HepG2 (cell line): ENCODE data around the gene ONECUT2. TPM values are rescaled to one million over a fixed set of nuclear protein-coding genes. Genes with fewer than 3 reads are reported as not detected.
A peak's percentile ranks its signal among the peaks of the same experiment; 100 is the strongest.

Experiments used
- AGO1 ChIP-seq: fragments of 200-400 bp; formaldehyde crosslinking; IDR thresholded peaks from 2 replicates; pipeline ENCODE4 v1.6.1; 2017; ENCODE audit warnings: mild to moderate bottlenecking, low read depth, low read length, moderate library complexity; ENCODE audit not compliant: poor library complexity, severe bottlenecking
- GATAD1 ChIP-seq: IDR thresholded peaks from 2 replicates; pipeline ENCODE4 v1.6.1; 2016; ENCODE audit warnings: missing genetic modification reagents, missing compliant biosample characterization
- KLF6 ChIP-seq: IDR thresholded peaks from 2 replicates; pipeline ENCODE4 v1.8.0; 2016; ENCODE audit warnings: missing biosample characterization, missing genetic modification reagents
- MLLT10 ChIP-seq: sonication (generic); formaldehyde crosslinking; IDR thresholded peaks from 2 replicates; pipeline ENCODE4 v1.4.0; 2020; ENCODE audit warnings: missing genetic modification reagents
- REPIN1 ChIP-seq: sonication (generic); formaldehyde crosslinking; IDR thresholded peaks from 2 replicates; pipeline ENCODE4 v1.8.0; 2022; ENCODE audit warnings: missing genetic modification reagents, low read depth, mild to moderate bottlenecking, borderline replicate concordance
- SKI ChIP-seq: fragments of 450-650 bp; IDR thresholded peaks from one replicate; pipeline ENCODE4 v1.6.1; 2018; ENCODE audit warnings: mild to moderate bottlenecking; ENCODE audit not compliant: partially characterized antibody
- TARDBP ChIP-seq: sonication (generic); formaldehyde crosslinking; IDR thresholded peaks from 2 replicates; pipeline ENCODE4 v1.8.0; 2022; ENCODE audit warnings: mild to moderate bottlenecking, missing genetic modification reagents
- TOPORS ChIP-seq: sonication (generic); formaldehyde crosslinking; IDR thresholded peaks from 2 replicates; pipeline ENCODE4 v1.8.0; 2023; ENCODE audit warnings: mild to moderate bottlenecking, missing genetic modification reagents
- ZMYM4 ChIP-seq: sonication (generic); formaldehyde crosslinking; IDR thresholded peaks from 2 replicates; pipeline ENCODE4 v1.8.1; 2023; ENCODE audit warnings: mild to moderate bottlenecking, missing genetic modification reagents
- ZNF3 ChIP-seq: IDR thresholded peaks from 2 replicates; pipeline ENCODE4 v1.7.0; 2017; ENCODE audit warnings: inconsistent platforms
- ZNF557 ChIP-seq: sonication (generic); formaldehyde crosslinking; IDR thresholded peaks from 2 replicates; pipeline ENCODE4 v1.4.0; 2020; ENCODE audit warnings: missing genetic modification reagents
- polyA plus RNA-seq, 8 experiments: library from polyadenylated mRNA; depleted of rRNA in 3 of 8; stranded (reverse) in 7 of 8; unstranded in 1 of 8; fragments of >200 nt; fragmentation: Illumina TruSeq in 4 of 8; extraction: Trizol in 4 of 8; gene quantifications; 2 replicates each; pipeline versions ENCODE4 v1.2.1 to v1.2.3, GENCODE V29; 2011 to 2016; ENCODE audit warnings: low read depth in 4 of 8, missing spikeins in 1 of 8, mixed read lengths in 1 of 8; ENCODE audit not compliant: insufficient read depth in 1 of 8
- total RNA-seq, 5 experiments: library from RNA; depleted of rRNA; stranded (reverse); fragments of >200 nt; fragmentation: Illumina TruSeq; extraction: Trizol; gene quantifications; 2 replicates each; pipeline ENCODE4 v1.2.3, GENCODE V29; 2016; ENCODE audit warnings: low read depth in 1 of 5
- TF ChIP-seq, protein P1 (sequence below): sonication (generic); formaldehyde crosslinking; IDR thresholded peaks from 2 replicates; pipeline ENCODE4 v1.4.0; 2020; ENCODE audit warnings: missing genetic modification reagents
- TF ChIP-seq, protein P2 (sequence below): sonication (generic); formaldehyde crosslinking; IDR thresholded peaks from one replicate; pipeline ENCODE4 v1.5.1; 2020; ENCODE audit warnings: mild to moderate bottlenecking, missing genetic modification reagents; ENCODE audit errors: not compliant biosample characterization
- TF ChIP-seq, protein P3 (sequence below): sonication (generic); formaldehyde crosslinking; IDR thresholded peaks from 2 replicates; pipeline ENCODE4 v1.8.0; 2022; ENCODE audit warnings: missing genetic modification reagents, mild to moderate bottlenecking, borderline replicate concordance

Gene ONECUT2
- total and polyA plus RNA-seq, 2 of the 13 experiments (the other 11 are each of a cell fraction or from before 2014, with no cell fraction given) = 3.0 to 3.2 TPM

DNA sequence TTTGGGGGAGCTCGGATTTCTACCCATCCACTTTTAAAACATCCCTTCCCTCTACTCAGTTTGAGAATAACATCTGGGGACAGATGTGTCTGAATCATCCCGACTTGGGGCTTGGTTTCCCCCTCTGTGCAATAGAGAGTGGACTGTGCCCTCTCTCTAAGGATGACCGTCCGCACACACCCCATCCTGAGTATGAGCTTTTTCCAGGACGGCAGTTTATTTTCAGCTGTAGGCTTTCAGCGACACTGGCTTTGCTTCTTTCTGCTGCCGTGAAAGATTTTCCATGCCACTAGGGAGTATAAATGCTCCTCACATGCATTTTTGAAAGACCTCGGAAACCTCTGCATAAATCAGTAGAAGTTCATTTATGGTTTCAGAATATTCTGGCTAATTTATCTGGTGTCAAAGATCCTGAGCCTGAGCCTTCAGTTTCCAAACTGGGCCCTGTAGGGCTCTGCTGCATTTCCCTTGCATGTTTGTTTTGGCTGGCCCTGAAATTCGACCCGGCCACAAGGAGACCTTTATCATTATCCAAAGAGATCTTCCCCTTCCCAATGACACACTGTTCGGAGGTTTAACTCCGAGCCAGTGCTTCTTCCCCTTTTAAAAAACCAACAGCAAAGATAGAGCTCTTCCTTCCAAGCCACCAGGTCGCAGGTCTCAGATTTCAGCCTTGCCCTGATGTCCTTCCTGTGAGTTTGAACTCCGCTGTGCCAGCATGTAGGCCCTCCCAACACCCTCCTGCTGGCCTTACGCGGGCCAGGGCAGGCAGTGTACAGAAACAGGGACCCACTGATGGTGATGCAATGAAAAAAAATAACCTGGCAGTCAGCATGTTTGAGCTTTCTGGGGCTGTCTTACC, 98.1 kb downstream of the ONECUT2 start (continued):
- TF ChIP-seq, protein P1, sequence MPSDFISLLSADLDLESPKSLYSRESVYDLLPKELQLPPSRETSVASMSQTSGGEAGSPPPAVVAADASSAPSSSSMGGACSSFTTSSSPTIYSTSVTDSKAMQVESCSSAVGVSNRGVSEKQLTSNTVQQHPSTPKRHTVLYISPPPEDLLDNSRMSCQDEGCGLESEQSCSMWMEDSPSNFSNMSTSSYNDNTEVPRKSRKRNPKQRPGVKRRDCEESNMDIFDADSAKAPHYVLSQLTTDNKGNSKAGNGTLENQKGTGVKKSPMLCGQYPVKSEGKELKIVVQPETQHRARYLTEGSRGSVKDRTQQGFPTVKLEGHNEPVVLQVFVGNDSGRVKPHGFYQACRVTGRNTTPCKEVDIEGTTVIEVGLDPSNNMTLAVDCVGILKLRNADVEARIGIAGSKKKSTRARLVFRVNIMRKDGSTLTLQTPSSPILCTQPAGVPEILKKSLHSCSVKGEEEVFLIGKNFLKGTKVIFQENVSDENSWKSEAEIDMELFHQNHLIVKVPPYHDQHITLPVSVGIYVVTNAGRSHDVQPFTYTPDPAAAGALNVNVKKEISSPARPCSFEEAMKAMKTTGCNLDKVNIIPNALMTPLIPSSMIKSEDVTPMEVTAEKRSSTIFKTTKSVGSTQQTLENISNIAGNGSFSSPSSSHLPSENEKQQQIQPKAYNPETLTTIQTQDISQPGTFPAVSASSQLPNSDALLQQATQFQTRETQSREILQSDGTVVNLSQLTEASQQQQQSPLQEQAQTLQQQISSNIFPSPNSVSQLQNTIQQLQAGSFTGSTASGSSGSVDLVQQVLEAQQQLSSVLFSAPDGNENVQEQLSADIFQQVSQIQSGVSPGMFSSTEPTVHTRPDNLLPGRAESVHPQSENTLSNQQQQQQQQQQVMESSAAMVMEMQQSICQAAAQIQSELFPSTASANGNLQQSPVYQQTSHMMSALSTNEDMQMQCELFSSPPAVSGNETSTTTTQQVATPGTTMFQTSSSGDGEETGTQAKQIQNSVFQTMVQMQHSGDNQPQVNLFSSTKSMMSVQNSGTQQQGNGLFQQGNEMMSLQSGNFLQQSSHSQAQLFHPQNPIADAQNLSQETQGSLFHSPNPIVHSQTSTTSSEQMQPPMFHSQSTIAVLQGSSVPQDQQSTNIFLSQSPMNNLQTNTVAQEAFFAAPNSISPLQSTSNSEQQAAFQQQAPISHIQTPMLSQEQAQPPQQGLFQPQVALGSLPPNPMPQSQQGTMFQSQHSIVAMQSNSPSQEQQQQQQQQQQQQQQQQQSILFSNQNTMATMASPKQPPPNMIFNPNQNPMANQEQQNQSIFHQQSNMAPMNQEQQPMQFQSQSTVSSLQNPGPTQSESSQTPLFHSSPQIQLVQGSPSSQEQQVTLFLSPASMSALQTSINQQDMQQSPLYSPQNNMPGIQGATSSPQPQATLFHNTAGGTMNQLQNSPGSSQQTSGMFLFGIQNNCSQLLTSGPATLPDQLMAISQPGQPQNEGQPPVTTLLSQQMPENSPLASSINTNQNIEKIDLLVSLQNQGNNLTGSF (CRISPR knock-in tag) = no peak
- TF ChIP-seq REPIN1 (CRISPR knock-in tag) (peak; percentile 34; the same call in 1 of the 2 replicates), AGO1 (no peak), MLLT10 (CRISPR knock-in tag) (no peak), ZNF557 (CRISPR knock-in tag) (no peak), ZMYM4 (peak; percentile 34; the same call in 1 of the 2 replicates), SKI (no peak), TARDBP (CRISPR knock-in tag) (0 out of 2 replicates have a peak, but pooled peaks have one; percentile 23), ZNF3 (no peak), TOPORS (CRISPR knock-in tag) (no peak), GATAD1 (no peak), KLF6 (CRISPR knock-in tag) (no peak)
- TF ChIP-seq, protein P2, sequence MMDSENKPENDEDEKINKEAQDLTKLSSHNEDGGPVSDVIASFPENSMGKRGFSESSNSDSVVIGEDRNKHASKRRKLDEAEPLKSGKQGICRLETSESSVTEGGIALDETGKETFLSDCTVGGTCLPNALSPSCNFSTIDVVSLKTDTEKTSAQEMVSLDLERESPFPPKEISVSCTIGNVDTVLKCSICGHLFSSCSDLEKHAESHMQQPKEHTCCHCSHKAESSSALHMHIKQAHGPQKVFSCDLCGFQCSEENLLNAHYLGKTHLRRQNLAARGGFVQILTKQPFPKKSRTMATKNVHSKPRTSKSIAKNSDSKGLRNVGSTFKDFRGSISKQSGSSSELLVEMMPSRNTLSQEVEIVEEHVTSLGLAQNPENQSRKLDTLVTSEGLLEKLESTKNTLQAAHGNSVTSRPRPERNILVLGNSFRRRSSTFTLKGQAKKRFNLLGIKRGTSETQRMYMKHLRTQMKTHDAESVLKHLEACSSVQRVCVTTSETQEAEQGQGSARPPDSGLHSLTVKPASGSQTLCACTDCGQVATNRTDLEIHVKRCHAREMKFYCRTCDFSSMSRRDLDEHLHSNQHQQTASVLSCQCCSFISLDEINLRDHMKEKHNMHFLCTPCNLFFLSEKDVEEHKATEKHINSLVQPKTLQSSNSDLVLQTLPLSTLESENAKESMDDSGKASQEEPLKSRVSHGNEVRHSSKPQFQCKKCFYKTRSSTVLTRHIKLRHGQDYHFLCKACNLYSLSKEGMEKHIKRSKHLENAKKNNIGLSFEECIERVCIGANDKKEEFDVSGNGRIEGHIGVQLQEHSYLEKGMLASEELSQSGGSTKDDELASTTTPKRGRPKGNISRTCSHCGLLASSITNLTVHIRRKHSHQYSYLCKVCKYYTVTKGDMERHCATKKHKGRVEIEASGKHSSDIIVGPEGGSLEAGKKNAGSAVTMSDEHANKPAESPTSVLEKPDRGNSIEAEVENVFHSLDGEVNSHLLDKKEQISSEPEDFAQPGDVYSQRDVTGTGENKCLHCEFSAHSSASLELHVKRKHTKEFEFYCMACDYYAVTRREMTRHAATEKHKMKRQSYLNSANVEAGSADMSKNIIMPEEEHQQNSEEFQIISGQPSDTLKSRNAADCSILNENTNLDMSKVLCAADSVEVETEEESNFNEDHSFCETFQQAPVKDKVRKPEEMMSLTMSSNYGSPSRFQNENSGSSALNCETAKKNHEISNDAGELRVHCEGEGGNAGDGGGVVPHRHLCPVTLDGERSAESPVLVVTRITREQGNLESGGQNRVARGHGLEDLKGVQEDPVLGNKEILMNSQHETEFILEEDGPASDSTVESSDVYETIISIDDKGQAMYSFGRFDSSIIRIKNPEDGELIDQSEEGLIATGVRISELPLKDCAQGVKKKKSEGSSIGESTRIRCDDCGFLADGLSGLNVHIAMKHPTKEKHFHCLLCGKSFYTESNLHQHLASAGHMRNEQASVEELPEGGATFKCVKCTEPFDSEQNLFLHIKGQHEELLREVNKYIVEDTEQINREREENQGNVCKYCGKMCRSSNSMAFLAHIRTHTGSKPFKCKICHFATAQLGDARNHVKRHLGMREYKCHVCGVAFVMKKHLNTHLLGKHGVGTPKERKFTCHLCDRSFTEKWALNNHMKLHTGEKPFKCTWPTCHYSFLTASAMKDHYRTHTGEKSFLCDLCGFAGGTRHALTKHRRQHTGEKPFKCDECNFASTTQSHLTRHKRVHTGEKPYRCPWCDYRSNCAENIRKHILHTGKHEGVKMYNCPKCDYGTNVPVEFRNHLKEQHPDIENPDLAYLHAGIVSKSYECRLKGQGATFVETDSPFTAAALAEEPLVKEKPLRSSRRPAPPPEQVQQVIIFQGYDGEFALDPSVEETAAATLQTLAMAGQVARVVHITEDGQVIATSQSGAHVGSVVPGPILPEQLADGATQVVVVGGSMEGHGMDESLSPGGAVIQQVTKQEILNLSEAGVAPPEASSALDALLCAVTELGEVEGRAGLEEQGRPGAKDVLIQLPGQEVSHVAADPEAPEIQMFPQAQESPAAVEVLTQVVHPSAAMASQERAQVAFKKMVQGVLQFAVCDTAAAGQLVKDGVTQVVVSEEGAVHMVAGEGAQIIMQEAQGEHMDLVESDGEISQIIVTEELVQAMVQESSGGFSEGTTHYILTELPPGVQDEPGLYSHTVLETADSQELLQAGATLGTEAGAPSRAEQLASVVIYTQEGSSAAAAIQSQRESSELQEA (CRISPR knock-in tag) = no peak
- TF ChIP-seq, protein P3, sequence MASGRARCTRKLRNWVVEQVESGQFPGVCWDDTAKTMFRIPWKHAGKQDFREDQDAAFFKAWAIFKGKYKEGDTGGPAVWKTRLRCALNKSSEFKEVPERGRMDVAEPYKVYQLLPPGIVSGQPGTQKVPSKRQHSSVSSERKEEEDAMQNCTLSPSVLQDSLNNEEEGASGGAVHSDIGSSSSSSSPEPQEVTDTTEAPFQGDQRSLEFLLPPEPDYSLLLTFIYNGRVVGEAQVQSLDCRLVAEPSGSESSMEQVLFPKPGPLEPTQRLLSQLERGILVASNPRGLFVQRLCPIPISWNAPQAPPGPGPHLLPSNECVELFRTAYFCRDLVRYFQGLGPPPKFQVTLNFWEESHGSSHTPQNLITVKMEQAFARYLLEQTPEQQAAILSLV (CRISPR knock-in tag) = no peak
